Immature natural killer cell (primary cell): Measurements from ENCODE around the gene RFC2. TPM values are rescaled to one million over a fixed set of nuclear protein-coding genes. Genes with fewer than 3 reads are reported as not detected.
"Not testable (repeated sequence)": the region's sequence is repeated elsewhere in the genome, so short reads cannot be mapped to it uniquely, and the experiment has no call there.

Experiments
- DNase-seq, 3 donors: peaks; one replicate each; pipeline ENCODE4 v3.0.0; 2022; ENCODE audit warnings: mixed read lengths in 1 of 3
- H3K27ac Mint-ChIP-seq, 6 donors: one replicate each; pipeline ENCODE4 v1.8.0; 2020; ENCODE audit warnings: mixed read lengths in 6 of 6, mild to moderate bottlenecking in 5 of 6, inconsistent platforms in 4 of 6, moderate library complexity in 3 of 6
- H3K27me3 Mint-ChIP-seq, 3 donors: one replicate each; pipeline ENCODE4 v1.8.0; 2020 to 2021; ENCODE audit warnings: low read depth in 3 of 3, mild to moderate bottlenecking in 3 of 3, mixed read lengths in 3 of 3, moderate library complexity in 3 of 3, inconsistent platforms in 1 of 3
- H3K36me3 Mint-ChIP-seq, 3 donors: one replicate each; pipeline ENCODE4 v1.8.0; 2020; ENCODE audit warnings: mixed read lengths in 3 of 3, inconsistent platforms in 2 of 3, mild to moderate bottlenecking in 2 of 3
- H3K4me1 Mint-ChIP-seq, 2 donors: one replicate each; pipeline ENCODE4 v1.8.0; 2020; ENCODE audit warnings: inconsistent platforms in 2 of 2, mild to moderate bottlenecking in 2 of 2, mixed read lengths in 2 of 2, moderate library complexity in 1 of 2
- H3K4me3 Mint-ChIP-seq, 5 donors: one replicate each; pipeline ENCODE4 v1.8.0; 2020; ENCODE audit warnings: mild to moderate bottlenecking in 5 of 5, mixed read lengths in 5 of 5, inconsistent platforms in 3 of 5, moderate library complexity in 3 of 5
- H3K9me3 Mint-ChIP-seq, 6 donors: one replicate each; pipeline ENCODE4 v1.8.0; 2020; ENCODE audit warnings: mild to moderate bottlenecking in 6 of 6, mixed read lengths in 6 of 6, inconsistent platforms in 4 of 6, moderate library complexity in 3 of 6
- polyA plus RNA-seq, 3 donors: library from polyadenylated mRNA; unstranded; fragments of 300-500 nt; fragmentation: Illumina TruSeq; gene quantifications; one replicate each; pipeline ENCODE4 v1.2.3, GENCODE V29; 2021

Gene RFC2
- polyA plus RNA-seq, 3 donors from 2014 or later: 48.1 to 79.5 (median 63.0) TPM

GRCh38 chr7:74249058-74249457 lies 5.1 kb downstream of the RFC2 start:
- peaks cover 17 to 18% of the 10 kb centered on the region in 2 donors for H3K4me1 Mint-ChIP-seq
- peak overlapping the region in 1 of 6 donors; percentile 46 for H3K27ac Mint-ChIP-seq
- not testable (repeated sequence) for DNase-seq, H3K27me3 Mint-ChIP-seq, H3K4me3 Mint-ChIP-seq, H3K9me3 Mint-ChIP-seq
- peaks cover 3 to 30% (median 8%) of the 10 kb centered on the region in 3 donors for H3K36me3 Mint-ChIP-seq

- Mint-ChIP-seq H3K9me3 (no peaks in the 10 kb centered on the region), H3K27me3 (peaks cover 0 to 1% (median 0%) of the 10 kb centered on the region in 3 donors), H3K36me3 (peaks cover 3 to 36% (median 8%) of the 10 kb centered on the region in 3 donors), H3K4me1 (peaks cover 9 to 11% of the 10 kb centered on the region in 2 donors), H3K4me3 (no peak overlapping the region), H3K27ac (peak overlapping the region in 1 of 6 donors; percentile 20)
- no peak for DNase-seq
These were observed 6.0 kb downstream of the RFC2 start for GRCh38 chr7:74248156-74248555.

- H3K27ac Mint-ChIP-seq: peak overlapping the region in 2 of 6 donors; percentile 22 to 32
These were observed 7.7 kb downstream of the RFC2 start for GRCh38 chr7:74246497-74246896.

GRCh38 chr7:74242122-74242443 lies 12.1 kb downstream of the RFC2 start:
- no peaks in the 10 kb centered on the region for H3K9me3 Mint-ChIP-seq
- no peaks in the 10 kb centered on the region for H3K4me1 Mint-ChIP-seq
- no peak for DNase-seq
- peaks cover 22 to 47% (median 32%) of the 10 kb centered on the region in 3 donors for H3K36me3 Mint-ChIP-seq
- no peaks in the 10 kb centered on the region for H3K27me3 Mint-ChIP-seq
- no peak overlapping the region for H3K4me3 Mint-ChIP-seq
- H3K27ac Mint-ChIP-seq: no peak overlapping the region

More at GRCh38 chr7:74246497-74246896, 7.7 kb downstream of the RFC2 start:
- DNase-seq: no peak
- Mint-ChIP-seq H3K27me3 (peaks cover 0 to 1% (median 0%) of the 10 kb centered on the region in 3 donors), H3K4me1 (peaks cover 0 to 4% of the 10 kb centered on the region in 2 donors), H3K4me3 (no peak overlapping the region), H3K9me3 (no peaks in the 10 kb centered on the region), H3K36me3 (peaks cover 10 to 43% (median 11%) of the 10 kb centered on the region in 3 donors)

GRCh38 chr7:74240482-74240881 lies 13.7 kb downstream of the RFC2 start:
- Mint-ChIP-seq H3K9me3 (no peaks in the 10 kb centered on the region), H3K4me3 (no peak overlapping the region), H3K27ac (no peak overlapping the region), H3K27me3 (peaks cover 0 to 1% (median 0%) of the 10 kb centered on the region in 3 donors), H3K36me3 (peaks cover 27 to 55% (median 31%) of the 10 kb centered on the region in 3 donors), H3K4me1 (peaks cover 9 to 11% of the 10 kb centered on the region in 2 donors)
- no peak for DNase-seq

GRCh38 chr7:74236284-74236683 lies 17.9 kb downstream of the RFC2 start:
- H3K27me3 Mint-ChIP-seq: peaks cover 0 to 7% (median 0%) of the 10 kb centered on the region in 3 donors
- no peak for DNase-seq

GRCh38 chr7:74235518-74236268 lies 18.5 kb downstream of the RFC2 start:
- H3K36me3 Mint-ChIP-seq: peaks cover 23 to 50% (median 25%) of the 10 kb centered on the region in 3 donors
- peak overlapping the region in 1 of 5 donors; percentile 4 for H3K4me3 Mint-ChIP-seq
- no peak for DNase-seq
- H3K9me3 Mint-ChIP-seq: no peaks in the 10 kb centered on the region
- peaks cover 25 to 35% of the 10 kb centered on the region in 2 donors for H3K4me1 Mint-ChIP-seq
- H3K27me3 Mint-ChIP-seq: peaks cover 0 to 10% (median 0%) of the 10 kb centered on the region in 3 donors
- H3K27ac Mint-ChIP-seq: peak overlapping the region in 2 of 6 donors; percentile 13 to 35

More at GRCh38 chr7:74236284-74236683, 17.9 kb downstream of the RFC2 start:
- Mint-ChIP-seq H3K4me3 (peak overlapping the region in 2 of 5 donors; percentile 10 to 33), H3K27ac (peak overlapping the region in 1 of 6 donors; percentile 50), H3K4me1 (peaks cover 20 to 29% of the 10 kb centered on the region in 2 donors), H3K36me3 (peaks cover 25 to 50% (median 26%) of the 10 kb centered on the region in 3 donors), H3K9me3 (no peaks in the 10 kb centered on the region)

- no peak for DNase-seq
- peaks cover 39 to 44% of the 10 kb centered on the region in 2 donors for H3K4me1 Mint-ChIP-seq
- no peaks in the 10 kb centered on the region for H3K9me3 Mint-ChIP-seq
- H3K36me3 Mint-ChIP-seq: peaks cover 19 to 49% (median 29%) of the 10 kb centered on the region in 3 donors
- H3K27ac Mint-ChIP-seq: peak overlapping the region in 3 of 6 donors; percentile 34 to 68 (median 53)
- peaks cover 0 to 10% (median 2%) of the 10 kb centered on the region in 3 donors for H3K27me3 Mint-ChIP-seq
- no peak overlapping the region for H3K4me3 Mint-ChIP-seq
These were observed 20.4 kb downstream of the RFC2 start for GRCh38 chr7:74233655-74234285.

GRCh38 chr7:74231232-74231590 lies 23.0 kb downstream of the RFC2 start:
- Mint-ChIP-seq H3K27me3 (peaks cover 0 to 10% (median 5%) of the 10 kb centered on the region in 3 donors), H3K4me1 (peaks cover 46 to 53% of the 10 kb centered on the region in 2 donors), H3K36me3 (peaks cover 8 to 33% (median 21%) of the 10 kb centered on the region in 3 donors), H3K9me3 (no peaks in the 10 kb centered on the region), H3K4me3 (peak overlapping the region; percentile 72 to 86 (median 80)), H3K27ac (peak overlapping the region; percentile 96 to 98 (median 96))
- peak; percentile 84 to 86 (median 84) for DNase-seq

GRCh38 chr7:74230446-74231231 lies 23.6 kb downstream of the RFC2 start:
- no peak for DNase-seq
- Mint-ChIP-seq H3K27ac (peak overlapping the region; percentile 96 to 98 (median 96)), H3K9me3 (no peaks in the 10 kb centered on the region), H3K36me3 (peaks cover 7 to 30% (median 19%) of the 10 kb centered on the region in 3 donors), H3K4me3 (peak overlapping the region; percentile 72 to 86 (median 80)), H3K27me3 (peaks cover 0 to 10% (median 5%) of the 10 kb centered on the region in 3 donors), H3K4me1 (peaks cover 48 to 53% of the 10 kb centered on the region in 2 donors)

- Mint-ChIP-seq H3K27me3 (peaks cover 0 to 9% (median 5%) of the 10 kb centered on the region in 3 donors), H3K4me3 (peak overlapping the region in 3 of 5 donors; percentile 15 to 53 (median 21)), H3K36me3 (peaks cover 4 to 24% (median 10%) of the 10 kb centered on the region in 3 donors), H3K4me1 (peaks cover 51 to 58% of the 10 kb centered on the region in 2 donors), H3K27ac (peak overlapping the region; percentile 75 to 98 (median 84)), H3K9me3 (no peaks in the 10 kb centered on the region)
- DNase-seq: no peak
These were observed 25.0 kb downstream of the RFC2 start for GRCh38 chr7:74228951-74229900.

- Mint-ChIP-seq H3K27me3 (peaks cover 0 to 8% (median 6%) of the 10 kb centered on the region in 3 donors), H3K4me3 (peak overlapping the region; percentile 42 to 74 (median 55)), H3K9me3 (no peaks in the 10 kb centered on the region), H3K27ac (peak overlapping the region; percentile 50 to 88 (median 82)), H3K36me3 (peaks cover 4 to 23% (median 14%) of the 10 kb centered on the region in 3 donors), H3K4me1 (peaks cover 44 to 60% of the 10 kb centered on the region in 2 donors)
- no peak for DNase-seq
These were observed 27.6 kb downstream of the RFC2 start for GRCh38 chr7:74226633-74227032.
